GM12865 (cell line): ENCODE data around the gene CCL23.
A peak's percentile ranks its signal among the peaks of the same experiment; 100 is the strongest.
"Not testable (repeated sequence)": the region's sequence is repeated elsewhere in the genome, so short reads cannot be mapped to it uniquely, and the experiment has no call there.

Source experiments
- DNase-seq: peaks from one replicate; pipeline ENCODE4 v3.0.0; 2010; ENCODE audit warnings: low read depth
- H3K4me3 ChIP-seq: 2 replicates; pipeline ENCODE4 v1.5.1; 2011; ENCODE audit warnings: mild to moderate bottlenecking, low read depth, low read length, control low read depth
- CTCF ChIP-seq: IDR thresholded peaks from 2 replicates; pipeline ENCODE4 v1.5.1; 2011; ENCODE audit warnings: low read length, control low read depth, low read depth, inconsistent platforms; ENCODE audit not compliant: insufficient read depth; ENCODE audit errors: missing control alignments

CCL23 gene

DNA sequence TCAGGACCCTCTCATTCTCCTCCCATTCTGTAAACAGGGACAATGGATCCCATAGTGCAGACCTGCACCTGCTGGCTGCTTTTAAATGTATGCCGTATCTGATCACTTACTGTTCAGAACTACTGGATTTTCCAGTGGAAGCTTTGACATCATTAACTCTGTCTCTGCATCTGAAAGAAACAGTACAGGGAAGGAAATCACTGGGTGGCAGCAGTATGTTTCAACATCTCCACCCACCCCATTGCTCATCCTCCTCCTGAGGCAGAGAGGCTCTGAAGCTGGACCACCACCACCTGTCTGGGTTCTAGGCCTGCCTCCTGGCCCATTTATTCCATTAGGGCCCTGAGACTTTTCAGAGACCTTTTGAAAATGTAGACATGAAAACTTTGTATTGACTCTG, 19.0 kb downstream of the CCL23 start:
- no peak overlapping the region for H3K4me3 ChIP-seq
- TF ChIP-seq CTCF = no peak
- no peak for DNase-seq

GRCh38 chr17:35998018-35998545, 19.7 kb downstream of the CCL23 start:
- no peak overlapping the region for H3K4me3 ChIP-seq
- no peak for DNase-seq
- TF ChIP-seq CTCF = no peak

DNA sequence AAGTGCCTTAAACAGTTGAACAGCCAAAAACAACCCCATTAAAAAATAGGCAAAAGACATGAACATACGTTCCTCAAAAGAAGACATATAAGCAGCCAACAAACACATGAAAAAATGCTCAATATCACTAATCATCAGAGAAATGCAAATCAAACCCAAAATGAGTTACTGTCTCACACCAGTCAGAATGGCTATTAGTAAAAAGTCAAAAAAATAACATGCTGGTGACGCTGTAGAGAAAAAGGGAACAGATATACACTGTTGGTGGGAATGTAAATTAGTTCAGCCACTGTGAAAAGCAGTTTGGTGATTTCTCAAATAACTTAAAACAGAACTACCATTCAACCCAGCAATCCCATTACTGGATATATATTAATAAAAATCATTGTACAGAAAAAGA, 22.4 kb downstream of the CCL23 start:
- not testable (repeated sequence) for H3K4me3 ChIP-seq
- peak; percentile 12 for DNase-seq

- TF ChIP-seq CTCF = no peak
- no peak overlapping the region for H3K4me3 ChIP-seq
- no peak for DNase-seq
Measured at GRCh38 chr17:35991075-35991474, 26.7 kb downstream of the CCL23 start.

- no peak for DNase-seq
- TF ChIP-seq CTCF = no peak
- no peak overlapping the region for H3K4me3 ChIP-seq
Measured at GRCh38 chr17:35988164-35988563, 29.6 kb downstream of the CCL23 start.

GRCh38 chr17:35986643-35987042, 31.1 kb downstream of the CCL23 start, which contains the start of gene CCL14:
CCL14 (minus strand) TSS chr17:35986729; CDS start chr17:35986649, 80 bp downstream.
- no peak within 1 kb of the TSS for H3K4me3 ChIP-seq
- TF ChIP-seq CTCF = no peak
- DNase-seq = no peak

- DNase-seq = no peak
- TF ChIP-seq CTCF = no peak
- no peak overlapping the region for H3K4me3 ChIP-seq
Measured at GRCh38 chr17:35984140-35984539, 33.6 kb downstream of the CCL23 start.
